Stimulated activated naive B cell treated with anti-CD40 and anti-IgM and Interleukin-4, amounts not matched to agents 10 μg/mL and 1 μg/mL and 100 μg/mL, for 72 hours (primary cell): ENCODE measurements around the gene ATP6V0A1.

ENCODE experiments used
- ATAC-seq, 2 donors: fragments of 150-1000 bp; cut with Tn5 transposase; replicated peaks; 2 replicates each; pipeline ENCODE4 v1.10.0; 2021; ENCODE audit warnings: moderate library complexity in 1 of 2
- DNase-seq: peaks from one replicate; pipeline ENCODE4 v3.0.0; 2021
- H3K27ac Mint-ChIP-seq: one replicate; pipeline ENCODE4 v1.8.0; 2022; ENCODE audit warnings: mild to moderate bottlenecking, mixed read lengths
- H3K27me3 Mint-ChIP-seq, 2 donors: one replicate each; pipeline ENCODE4 v1.8.0; 2022; ENCODE audit warnings: mixed read lengths in 2 of 2
- H3K36me3 Mint-ChIP-seq, 2 donors: one replicate each; pipeline ENCODE4 v1.8.0; 2022; ENCODE audit warnings: mixed read lengths in 2 of 2, mild to moderate bottlenecking in 1 of 2
- H3K4me1 Mint-ChIP-seq, 2 donors: one replicate each; pipeline ENCODE4 v1.8.0; 2022; ENCODE audit warnings: mixed read lengths in 2 of 2, mild to moderate bottlenecking in 1 of 2
- H3K4me3 Mint-ChIP-seq, 2 donors: one replicate each; pipeline ENCODE4 v1.8.0; 2022; ENCODE audit warnings: mild to moderate bottlenecking in 2 of 2, mixed read lengths in 2 of 2, moderate library complexity in 1 of 2
- H3K9me3 Mint-ChIP-seq, 2 donors: one replicate each; pipeline ENCODE4 v1.8.0; 2022; ENCODE audit warnings: mixed read lengths in 2 of 2, mild to moderate bottlenecking in 1 of 2

The ATP6V0A1 gene

DNA sequence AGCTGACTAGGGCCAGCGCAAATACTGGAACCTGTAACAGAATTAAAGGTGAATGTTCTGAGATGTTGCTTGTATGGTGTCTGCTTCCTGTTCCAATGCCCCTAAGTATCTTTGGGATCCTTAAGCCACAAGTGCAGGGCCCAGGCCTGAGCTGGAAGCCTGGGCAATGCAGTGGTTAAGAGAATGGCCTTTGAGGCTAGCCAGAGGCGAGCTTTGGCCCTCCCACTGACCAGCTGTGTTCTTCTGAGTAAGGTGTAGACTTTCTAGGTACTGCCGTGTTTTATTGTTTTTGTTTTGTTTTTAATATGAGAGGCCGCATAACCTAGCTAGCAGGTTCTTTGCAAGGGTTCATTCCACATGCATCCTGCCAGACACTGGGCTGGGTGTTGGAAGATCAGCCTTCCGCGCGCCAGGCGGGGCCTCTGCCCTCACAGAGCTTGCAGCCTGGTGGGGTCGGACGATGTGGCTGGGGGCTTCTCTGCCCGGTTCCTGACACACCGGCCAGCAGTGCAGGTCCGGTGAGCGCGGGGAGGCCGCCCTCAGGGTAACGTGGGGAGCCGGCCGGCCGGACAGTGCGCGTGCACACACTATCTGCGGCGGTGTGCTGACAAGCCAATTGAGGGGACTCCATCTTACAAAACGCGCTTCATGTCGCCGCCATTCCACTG lies 107.7 kb downstream of the ATP6V0A1 start:
- H3K36me3 Mint-ChIP-seq = peaks cover 44 to 60% of the 10 kb centered on the region in 2 donors
- H3K27ac Mint-ChIP-seq = peak overlapping the region; percentile 98
- no peak for ATAC-seq
- DNase-seq = no peak
- no peaks in the 10 kb centered on the region for H3K27me3 Mint-ChIP-seq
- H3K4me1 Mint-ChIP-seq = peaks cover 35 to 73% of the 10 kb centered on the region in 2 donors
- peak overlapping the region; percentile 97 to 98 for H3K4me3 Mint-ChIP-seq
- peaks cover 0 to 1% of the 10 kb centered on the region in 2 donors for H3K9me3 Mint-ChIP-seq

DNA sequence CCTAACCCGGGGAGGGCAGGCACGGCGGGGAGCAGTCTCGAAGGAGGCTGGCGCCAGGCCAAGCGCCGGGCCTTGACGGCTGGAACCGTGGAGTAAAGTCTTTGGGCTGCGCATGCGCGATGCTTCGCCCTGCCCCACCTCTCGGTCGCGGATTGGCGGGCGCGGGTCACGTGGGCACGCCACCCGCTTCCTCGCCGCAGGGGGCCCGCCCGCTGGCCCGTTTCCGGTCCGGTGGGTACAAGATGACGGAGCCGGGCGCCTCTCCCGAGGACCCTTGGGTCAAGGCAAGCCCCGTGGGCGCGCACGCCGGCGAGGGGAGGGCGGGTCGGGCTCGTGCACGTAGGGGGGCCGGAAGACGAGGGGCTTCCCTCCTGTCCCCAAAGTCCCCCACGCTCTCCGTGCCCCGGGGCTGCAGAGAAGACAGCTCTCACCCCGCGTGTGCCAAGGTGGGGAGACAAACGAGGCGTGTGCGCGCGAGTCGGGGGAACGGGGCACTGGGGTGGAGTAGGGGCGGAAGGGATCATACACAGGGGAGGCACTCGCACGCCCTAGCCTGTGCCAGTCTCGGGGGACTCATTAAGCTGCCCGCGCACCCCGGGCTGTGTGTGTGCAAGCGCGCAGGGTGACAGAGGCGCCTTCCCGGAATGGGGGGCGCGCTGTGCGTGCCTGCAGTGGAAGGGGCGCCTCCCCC lies 108.3 kb downstream of the ATP6V0A1 start, which contains the start of gene MLX:
Gene MLX (plus strand): TSS at position 218 of the 691 bp plus-strand sequence. CDS start 25 bp downstream, at position 243.
- Mint-ChIP-seq H3K9me3 (no peaks in the 10 kb centered on the region), H3K27ac (peak within 1 kb of the TSS; percentile 98), H3K27me3 (no peaks in the 10 kb centered on the region), H3K4me1 (peaks cover 32 to 68% of the 10 kb centered on the region in 2 donors), H3K4me3 (peak within 1 kb of the TSS; percentile 97 to 98), H3K36me3 (peaks cover 44 to 62% of the 10 kb centered on the region in 2 donors)
- peak; percentile 82 to 84 for ATAC-seq
- DNase-seq = peak; percentile 90

DNA sequence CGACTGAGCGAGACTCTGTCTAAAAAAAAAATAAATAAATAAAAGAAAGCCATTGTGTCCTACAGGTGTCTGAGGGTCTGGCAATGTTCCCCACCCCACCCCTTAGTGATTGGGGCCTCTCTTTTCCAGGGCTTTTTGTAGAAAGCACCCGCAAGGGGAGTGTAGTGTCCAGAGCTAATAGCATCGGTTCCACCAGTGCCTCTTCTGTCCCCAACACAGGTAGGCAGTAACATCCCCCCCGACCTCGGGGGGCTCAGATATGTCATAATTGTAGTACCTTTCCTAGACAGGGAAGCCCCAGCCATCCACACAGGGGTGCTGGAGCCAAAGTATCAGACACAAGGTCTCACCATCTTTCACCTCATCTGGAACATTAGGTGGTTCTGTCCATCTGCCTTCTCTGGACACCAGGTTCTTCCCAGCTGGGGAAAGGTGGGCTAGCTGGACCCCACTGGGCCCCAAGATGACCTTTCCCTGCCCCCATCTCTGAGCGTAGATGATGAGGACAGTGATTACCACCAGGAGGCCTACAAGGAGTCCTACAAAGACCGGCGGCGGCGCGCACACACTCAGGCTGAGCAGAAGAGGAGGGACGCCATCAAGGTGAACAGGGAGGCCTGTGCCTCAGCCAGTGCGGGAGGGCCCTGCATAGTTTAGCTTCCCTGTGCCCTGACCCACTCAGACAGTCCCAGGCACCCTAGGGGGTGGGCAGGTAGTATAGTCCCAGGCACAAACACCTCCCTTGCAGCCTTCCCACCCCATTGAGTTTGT lies 109.8 kb downstream of the ATP6V0A1 start:
- ATAC-seq = no peak
- Mint-ChIP-seq H3K27ac (peak overlapping the region; percentile 81), H3K4me3 (peak overlapping the region; percentile 97 to 98), H3K27me3 (no peaks in the 10 kb centered on the region), H3K9me3 (no peaks in the 10 kb centered on the region), H3K36me3 (peaks cover 44 to 62% of the 10 kb centered on the region in 2 donors), H3K4me1 (peaks cover 31 to 54% of the 10 kb centered on the region in 2 donors)
- no peak for DNase-seq

DNA sequence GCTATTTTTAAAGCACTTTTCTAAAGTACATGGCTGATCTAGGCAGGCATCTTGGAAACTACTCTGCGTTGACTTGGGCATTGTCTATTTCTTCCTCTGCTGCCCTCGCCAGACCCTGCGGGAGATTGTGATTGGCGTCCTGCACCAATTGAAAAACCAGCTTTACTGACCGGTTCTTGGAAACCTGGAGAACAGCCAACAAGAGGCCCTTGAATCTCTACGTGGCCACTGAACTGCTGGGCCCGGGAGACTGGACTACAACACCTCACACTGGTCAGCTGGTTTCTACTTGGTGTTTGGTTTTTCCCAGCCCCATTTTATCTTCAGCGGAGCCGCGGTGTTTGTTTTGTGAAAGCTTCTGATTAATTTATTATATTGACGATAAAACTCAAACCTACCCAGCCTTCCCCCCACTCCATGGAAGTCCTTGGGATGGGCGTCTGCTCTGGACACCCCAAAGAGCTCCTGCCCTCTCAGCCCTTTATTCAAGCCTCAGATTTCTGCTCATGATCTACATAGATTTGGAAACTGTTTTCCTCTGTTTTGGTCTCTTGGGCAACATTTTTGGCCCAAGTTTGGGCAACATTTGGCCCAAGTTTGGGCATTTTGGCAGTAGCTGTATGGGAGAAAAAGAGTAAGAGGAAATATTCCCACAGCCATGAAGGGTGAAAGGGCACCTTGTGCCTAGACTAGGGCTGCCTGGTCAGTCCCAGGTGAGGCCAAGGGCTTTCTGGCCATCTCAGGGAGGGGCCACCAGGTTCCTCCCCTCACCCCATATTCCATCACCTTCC lies 113.0 kb downstream of the ATP6V0A1 start:
- DNase-seq (no peak), ATAC-seq (no peak)
- H3K4me1 Mint-ChIP-seq = peaks cover 29 to 59% of the 10 kb centered on the region in 2 donors
- H3K27me3 Mint-ChIP-seq = no peaks in the 10 kb centered on the region
- H3K36me3 Mint-ChIP-seq = peaks cover 51 to 66% of the 10 kb centered on the region in 2 donors
- no peak overlapping the region for H3K4me3 Mint-ChIP-seq
- H3K27ac Mint-ChIP-seq = no peak overlapping the region
- no peaks in the 10 kb centered on the region for H3K9me3 Mint-ChIP-seq
